Hematopoietic multipotent progenitor cell treated with erythropoietin and hydrocortisone succinate and interleukin-3 and kit ligand, for 15 days (in vitro differentiated cells): ENCODE measurements around the gene ACTR3C.

Experiments used
- DNase-seq: peaks from one replicate; pipeline ENCODE4 v3.0.0-alpha.2; 2015; ENCODE audit warnings: low spot score

The ACTR3C gene

GRCh38 chr7:150359622-150360362 lies 36.4 kb upstream of the ACTR3C start:
- no peak for DNase-seq

GRCh38 chr7:150358988-150359621 lies 35.8 kb upstream of the ACTR3C start:
- no peak for DNase-seq

GRCh38 chr7:150358433-150358832 lies 35.1 kb upstream of the ACTR3C start:
- no peak for DNase-seq

- DNase-seq = no peak
Observed at GRCh38 chr7:150357771-150358427, 34.6 kb upstream of the ACTR3C start.

GRCh38 chr7:150357270-150357669 lies 33.9 kb upstream of the ACTR3C start:
- no peak for DNase-seq

- peak; percentile 42 for DNase-seq
Observed at GRCh38 chr7:150356265-150356897, 33.0 kb upstream of the ACTR3C start.

- DNase-seq = no peak
Observed at GRCh38 chr7:150355666-150356059, 32.3 kb upstream of the ACTR3C start.

GRCh38 chr7:150351587-150352194 lies 28.3 kb upstream of the ACTR3C start:
- no peak for DNase-seq

GRCh38 chr7:150346922-150347321 lies 23.6 kb upstream of the ACTR3C start:
- no peak for DNase-seq

GRCh38 chr7:150345012-150345411 lies 21.7 kb upstream of the ACTR3C start:
- no peak for DNase-seq

GRCh38 chr7:150344299-150344698 lies 21.0 kb upstream of the ACTR3C start:
- no peak for DNase-seq

GRCh38 chr7:150343225-150343624 lies 19.9 kb upstream of the ACTR3C start:
- no peak for DNase-seq

GRCh38 chr7:150342121-150342408 lies 18.7 kb upstream of the ACTR3C start:
- no peak for DNase-seq

- DNase-seq = no peak
Observed at GRCh38 chr7:150341263-150342120, 18.1 kb upstream of the ACTR3C start, which contains the start of gene RARRES2. Gene RARRES2 (minus strand): TSS chr7:150341629. CDS start chr7:150340609, 1,020 bp downstream.

- DNase-seq = no peak
Observed at GRCh38 chr7:150340875-150341262, 17.5 kb upstream of the ACTR3C start.

GRCh38 chr7:150340024-150340749 lies 16.8 kb upstream of the ACTR3C start:
- DNase-seq = no peak

- no peak for DNase-seq
Observed at GRCh38 chr7:150339409-150339809, 16.1 kb upstream of the ACTR3C start.

GRCh38 chr7:150338166-150338829 lies 15.0 kb upstream of the ACTR3C start:
- no peak for DNase-seq

GRCh38 chr7:150337659-150338081 lies 14.3 kb upstream of the ACTR3C start:
- no peak for DNase-seq

GRCh38 chr7:150337179-150337578 lies 13.8 kb upstream of the ACTR3C start:
- DNase-seq = no peak
